ENCODE results near the gene DRD4. TPM values are rescaled to one million over a fixed set of nuclear protein-coding genes. Genes with fewer than 3 reads are reported as not detected.
A peak's percentile ranks its signal among the peaks of the same experiment; 100 is the strongest.

DRD4 gene
- total RNA-seq, 1 experiment from 2014 or later, result not detected

DNA sequence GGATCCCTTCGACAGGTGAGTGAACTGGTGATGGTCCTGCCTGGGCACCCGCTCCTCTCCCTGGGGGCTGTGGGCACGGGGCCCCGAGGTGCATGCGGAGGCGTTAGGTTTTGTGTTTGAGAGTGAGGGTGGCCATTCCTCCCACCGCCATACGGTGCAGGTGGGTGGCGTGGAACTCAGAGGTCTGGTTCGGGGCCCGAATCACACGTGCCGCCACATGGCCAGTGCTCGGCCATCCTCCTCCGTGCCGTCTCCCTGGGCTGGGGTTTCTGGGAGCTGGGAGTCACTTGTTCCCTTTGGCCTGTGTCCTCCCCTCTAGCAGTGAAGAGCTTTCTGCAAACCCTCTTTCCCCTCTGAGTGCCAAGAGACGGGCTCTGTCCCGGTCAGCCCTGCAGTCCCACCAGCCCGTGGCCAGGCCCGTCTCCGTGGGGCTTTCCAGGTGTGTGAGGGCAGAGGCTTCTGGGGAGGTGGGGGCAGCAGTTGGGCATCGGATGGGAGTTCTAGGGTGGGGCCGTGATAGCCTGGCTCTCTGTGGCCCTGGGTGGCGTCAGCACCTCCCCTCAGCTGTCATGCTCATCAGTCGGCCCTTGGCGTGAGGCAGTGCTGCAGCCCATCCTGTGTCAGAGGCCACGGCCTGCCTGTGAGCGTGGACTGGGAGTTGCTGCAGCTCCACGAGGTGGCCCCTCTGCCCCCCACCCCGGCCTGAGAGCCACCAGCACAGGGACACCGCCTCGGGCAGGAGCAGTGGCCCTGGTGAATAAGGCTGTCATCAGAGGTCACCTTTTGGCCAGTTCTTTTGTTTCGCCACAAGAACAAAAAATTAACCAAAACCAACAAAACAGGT, 31.6 kb upstream of the DRD4 start:
- Histone ChIP-seq H3K4me3 (no peak overlapping the region), H3K36me3 (peaks cover 84% of the 10 kb centered on the region), H3K4me1 (no peaks in the 10 kb centered on the region), H3K27me3 (no peaks in the 10 kb centered on the region), H3K9me3 (replicated peaks) (no peaks in the 10 kb centered on the region), H3K27ac (no peak overlapping the region)
- DNase-seq, result no peak

DNA sequence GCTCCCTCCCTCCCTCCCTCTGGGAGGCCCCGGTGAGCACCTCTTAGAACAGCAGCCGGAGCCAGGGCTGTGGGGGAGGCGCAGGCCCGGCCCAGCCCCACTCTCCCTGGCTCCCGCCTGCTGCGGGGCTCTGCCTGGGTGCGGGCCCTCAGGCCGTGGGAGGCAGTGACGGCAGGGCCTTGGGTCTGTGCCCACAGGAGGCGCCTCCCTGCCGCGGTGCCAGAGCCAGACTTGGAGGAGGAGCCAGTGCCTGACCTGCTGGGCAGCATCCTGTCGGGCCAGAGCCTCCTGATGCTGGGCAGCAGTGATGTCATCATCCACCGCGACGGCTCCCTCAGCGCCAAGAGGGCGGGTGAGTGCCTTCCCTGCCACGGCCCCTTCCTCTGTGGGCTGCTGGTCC, 30.8 kb upstream of the DRD4 start:
- H3K9me3 ChIP-seq (replicated peaks), result no peaks in the 10 kb centered on the region
- no peaks in the 10 kb centered on the region for H3K27me3 ChIP-seq
- peaks cover 84% of the 10 kb centered on the region for H3K36me3 ChIP-seq
- H3K27ac ChIP-seq, result no peak overlapping the region
- H3K4me3 ChIP-seq, result no peak overlapping the region
- DNase-seq, result no peak
- peaks cover 6% of the 10 kb centered on the region for H3K4me1 ChIP-seq

DNA sequence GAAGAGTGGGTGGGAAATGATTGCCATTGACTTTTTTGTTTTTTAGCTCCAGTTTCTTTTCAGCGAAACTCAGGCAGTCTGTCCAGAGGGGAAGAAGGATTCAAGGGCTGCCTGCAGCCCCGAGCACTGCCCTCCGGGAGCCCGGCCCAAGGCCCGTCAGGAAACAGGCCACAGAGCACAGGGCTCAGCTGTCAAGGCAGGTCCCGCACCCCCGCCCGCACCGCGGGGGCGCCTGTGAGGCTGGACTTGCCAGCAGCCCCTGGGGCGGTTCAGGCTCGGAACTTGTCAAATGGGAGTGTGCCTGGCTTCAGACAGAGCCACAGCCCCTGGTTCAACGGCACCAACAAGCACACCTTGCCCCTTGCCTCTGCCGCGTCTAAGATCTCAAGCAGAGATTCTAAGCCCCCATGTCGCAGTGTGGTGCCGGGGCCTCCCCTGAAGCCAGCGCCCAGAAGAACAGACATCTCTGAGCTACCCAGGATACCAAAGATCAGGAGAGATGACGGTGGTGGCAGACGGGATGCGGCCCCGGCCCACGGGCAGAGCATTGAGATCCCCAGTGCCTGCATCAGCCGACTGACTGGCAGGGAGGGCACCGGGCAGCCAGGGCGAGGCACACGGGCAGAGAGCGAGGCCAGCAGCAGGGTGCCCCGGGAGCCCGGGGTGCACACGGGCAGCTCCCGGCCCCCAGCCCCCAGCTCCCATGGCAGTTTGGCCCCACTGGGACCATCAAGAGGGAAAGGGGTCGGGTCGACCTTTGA, 29.9 kb upstream of the DRD4 start:
- H3K36me3 ChIP-seq, result peaks cover 82% of the 10 kb centered on the region
- H3K9me3 ChIP-seq (replicated peaks), result no peaks in the 10 kb centered on the region
- DNase-seq, result no peak
- H3K27ac ChIP-seq, result no peak overlapping the region
- H3K4me3 ChIP-seq, result no peak overlapping the region
- H3K27me3 ChIP-seq, result no peaks in the 10 kb centered on the region
- peaks cover 15% of the 10 kb centered on the region for H3K4me1 ChIP-seq

DNA sequence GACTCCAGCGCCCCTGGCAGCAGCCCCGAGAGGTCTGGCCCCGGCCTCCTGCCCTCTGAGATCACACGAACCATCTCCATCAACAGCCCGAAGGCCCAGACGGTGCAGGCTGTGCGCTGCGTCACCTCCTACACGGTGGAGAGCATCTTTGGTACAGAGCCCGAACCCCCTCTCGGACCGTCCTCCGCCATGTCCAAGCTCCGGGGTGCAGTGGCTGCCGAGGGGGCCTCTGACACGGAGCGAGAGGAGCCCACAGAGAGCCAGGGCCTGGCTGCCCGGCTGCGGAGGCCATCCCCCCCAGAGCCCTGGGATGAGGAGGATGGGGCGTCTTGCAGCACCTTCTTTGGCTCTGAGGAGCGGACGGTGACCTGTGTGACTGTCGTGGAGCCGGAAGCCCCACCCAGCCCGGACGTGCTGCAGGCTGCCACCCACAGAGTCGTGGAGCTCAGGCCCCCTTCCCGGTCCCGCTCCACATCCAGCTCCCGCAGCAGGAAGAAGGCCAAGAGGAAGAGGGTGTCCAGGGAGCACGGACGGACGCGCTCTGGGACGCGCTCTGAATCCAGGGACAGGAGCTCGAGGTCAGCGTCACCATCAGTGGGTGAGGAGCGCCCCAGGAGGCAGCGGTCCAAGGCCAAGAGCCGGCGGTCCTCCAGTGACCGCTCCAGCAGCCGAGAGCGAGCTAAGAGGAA, 29.0 kb upstream of the DRD4 start:
- no peak overlapping the region for H3K27ac ChIP-seq
- H3K36me3 ChIP-seq, result peaks cover 79% of the 10 kb centered on the region
- no peak overlapping the region for H3K4me3 ChIP-seq
- no peaks in the 10 kb centered on the region for H3K9me3 ChIP-seq (replicated peaks)
- H3K27me3 ChIP-seq, result no peaks in the 10 kb centered on the region
- peaks cover 24% of the 10 kb centered on the region for H3K4me1 ChIP-seq
- no peak for DNase-seq

DNA sequence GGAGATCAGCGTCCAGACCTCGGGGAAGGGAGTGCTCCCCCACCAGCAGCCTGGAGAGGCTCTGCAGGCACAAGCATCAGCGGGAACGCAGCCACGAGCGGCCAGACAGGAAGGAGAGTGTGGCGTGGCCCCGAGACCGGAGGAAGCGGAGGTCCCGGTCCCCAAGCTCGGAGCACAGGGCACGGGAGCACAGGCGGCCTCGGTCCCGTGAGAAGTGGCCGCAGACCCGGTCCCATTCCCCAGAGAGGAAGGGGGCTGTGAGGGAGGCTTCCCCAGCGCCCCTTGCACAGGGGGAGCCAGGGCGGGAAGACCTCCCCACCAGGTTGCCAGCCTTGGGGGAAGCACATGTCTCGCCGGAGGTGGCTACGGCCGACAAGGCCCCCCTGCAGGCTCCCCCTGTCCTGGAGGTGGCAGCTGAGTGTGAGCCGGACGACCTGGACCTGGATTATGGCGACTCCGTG, 28.2 kb upstream of the DRD4 start:
- no peaks in the 10 kb centered on the region for H3K9me3 ChIP-seq (replicated peaks)
- peaks cover 28% of the 10 kb centered on the region for H3K4me1 ChIP-seq
- no peak for DNase-seq
- no peak overlapping the region for H3K27ac ChIP-seq
- no peaks in the 10 kb centered on the region for H3K27me3 ChIP-seq
- H3K4me3 ChIP-seq, result no peak overlapping the region
- peaks cover 76% of the 10 kb centered on the region for H3K36me3 ChIP-seq

DNA sequence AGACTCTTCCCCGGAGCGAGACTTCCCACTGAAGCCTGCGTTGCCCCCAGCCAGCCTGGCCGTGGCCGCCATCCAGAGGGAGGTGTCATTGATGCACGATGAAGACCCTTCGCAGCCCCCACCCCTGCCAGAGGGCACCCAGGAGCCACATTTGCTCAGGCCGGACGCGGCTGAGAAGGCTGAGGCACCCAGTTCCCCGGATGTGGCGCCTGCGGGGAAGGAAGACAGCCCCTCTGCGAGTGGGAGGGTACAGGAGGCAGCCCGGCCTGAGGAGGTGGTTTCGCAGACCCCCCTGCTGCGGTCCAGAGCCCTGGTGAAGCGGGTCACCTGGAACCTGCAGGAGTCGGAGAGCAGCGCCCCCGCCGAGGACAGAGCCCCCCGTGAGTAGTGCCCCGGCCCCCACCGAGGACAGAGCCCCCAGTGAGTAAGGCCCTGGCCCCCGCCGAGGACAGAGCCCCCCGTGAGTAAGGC, 27.7 kb upstream of the DRD4 start:
- Histone ChIP-seq H3K36me3 (peaks cover 72% of the 10 kb centered on the region), H3K27ac (no peak overlapping the region), H3K27me3 (no peaks in the 10 kb centered on the region), H3K4me3 (no peak overlapping the region), H3K9me3 (replicated peaks) (no peaks in the 10 kb centered on the region), H3K4me1 (peaks cover 34% of the 10 kb centered on the region)
- no peak for DNase-seq

DNA sequence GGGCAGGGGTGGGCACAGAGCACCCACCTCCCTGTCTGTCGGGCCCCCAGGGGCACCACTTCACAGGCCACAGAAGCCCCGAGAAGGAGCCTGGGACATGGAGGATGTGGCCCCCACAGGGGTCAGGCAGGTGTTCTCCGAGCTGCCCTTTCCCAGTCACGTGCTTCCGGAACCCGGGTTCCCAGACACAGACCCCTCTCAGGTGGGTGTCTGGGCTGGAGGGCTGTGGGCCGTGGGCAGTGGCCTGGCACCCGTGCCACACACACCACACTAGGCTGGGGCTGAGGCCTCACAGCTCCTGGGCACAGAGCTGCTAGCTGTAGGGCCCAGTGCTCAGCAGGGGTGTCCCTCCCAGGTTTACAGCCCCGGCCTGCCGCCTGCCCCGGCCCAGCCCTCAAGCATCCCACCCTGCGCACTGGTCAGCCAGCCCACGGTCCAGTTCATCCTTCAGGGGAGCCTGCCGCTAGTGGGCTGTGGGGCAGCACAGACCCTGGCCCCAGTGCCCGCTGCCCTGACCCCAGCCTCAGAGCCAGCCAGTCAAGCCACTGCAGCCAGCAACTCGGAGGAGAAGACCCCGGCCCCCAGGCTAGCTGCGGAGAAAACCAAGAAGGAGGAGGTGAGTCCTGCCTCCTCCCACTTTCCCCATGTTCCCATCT, 26.8 kb upstream of the DRD4 start:
- no peaks in the 10 kb centered on the region for H3K27me3 ChIP-seq
- no peak overlapping the region for H3K27ac ChIP-seq
- no peaks in the 10 kb centered on the region for H3K9me3 ChIP-seq (replicated peaks)
- no peak overlapping the region for H3K4me3 ChIP-seq
- DNase-seq, result no peak
- peaks cover 34% of the 10 kb centered on the region for H3K4me1 ChIP-seq
- H3K36me3 ChIP-seq, result peaks cover 66% of the 10 kb centered on the region

DNA sequence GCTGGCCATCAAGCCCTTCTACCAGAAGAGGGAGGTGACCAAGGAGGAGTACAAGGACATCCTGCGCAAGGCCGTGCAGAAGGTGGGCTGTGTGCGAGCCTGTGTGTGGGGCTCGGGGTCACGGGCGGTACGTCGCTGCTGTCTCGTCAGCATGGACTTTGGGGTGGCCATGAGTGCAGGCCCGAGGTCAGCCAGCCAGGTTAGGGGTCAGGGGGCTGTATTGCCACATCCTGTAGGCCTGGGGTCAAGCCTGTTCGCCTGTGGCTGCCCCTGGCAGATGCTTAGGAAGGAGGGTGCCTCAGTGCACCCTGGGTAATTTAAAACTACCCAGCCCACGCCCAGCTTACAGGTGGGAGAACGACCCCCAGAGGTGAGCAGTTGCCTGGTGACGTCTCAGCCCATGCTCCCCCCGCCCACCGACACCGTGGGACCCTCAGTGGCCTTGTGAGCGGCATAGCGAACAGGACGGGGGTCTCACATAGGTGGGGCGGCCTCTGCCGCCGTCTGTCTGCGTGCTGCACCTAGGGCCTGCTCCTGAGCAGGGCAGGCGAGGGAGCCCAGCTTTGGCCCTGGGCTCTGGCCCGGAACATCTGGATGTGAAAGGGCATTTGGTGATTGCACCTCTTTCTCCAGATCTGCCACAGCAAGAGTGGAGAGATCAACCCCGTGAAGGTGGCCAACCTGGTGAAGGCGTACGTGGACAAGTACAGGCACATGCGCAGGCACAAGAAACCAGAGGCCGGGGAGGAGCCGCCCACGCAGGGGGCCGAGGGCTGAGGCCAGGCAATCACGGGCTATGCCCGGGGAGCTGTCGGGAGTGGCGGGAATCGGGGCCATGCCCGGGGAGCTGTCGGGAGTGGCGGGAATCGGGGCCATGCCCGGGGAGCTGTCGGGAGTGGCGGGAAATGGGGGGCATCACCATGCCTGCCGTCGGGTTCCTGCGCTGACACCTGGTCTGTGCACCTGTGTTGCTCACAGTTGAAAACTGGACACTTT, 25.8 kb upstream of the DRD4 start:
- H3K9me3 ChIP-seq (replicated peaks), result no peaks in the 10 kb centered on the region
- H3K4me1 ChIP-seq, result peaks cover 34% of the 10 kb centered on the region
- no peak overlapping the region; the same call in 1 of the 2 replicates for H3K27ac ChIP-seq
- peaks cover 55% of the 10 kb centered on the region for H3K36me3 ChIP-seq
- no peak overlapping the region for H3K4me3 ChIP-seq
- no peak for DNase-seq
- no peaks in the 10 kb centered on the region for H3K27me3 ChIP-seq

DNA sequence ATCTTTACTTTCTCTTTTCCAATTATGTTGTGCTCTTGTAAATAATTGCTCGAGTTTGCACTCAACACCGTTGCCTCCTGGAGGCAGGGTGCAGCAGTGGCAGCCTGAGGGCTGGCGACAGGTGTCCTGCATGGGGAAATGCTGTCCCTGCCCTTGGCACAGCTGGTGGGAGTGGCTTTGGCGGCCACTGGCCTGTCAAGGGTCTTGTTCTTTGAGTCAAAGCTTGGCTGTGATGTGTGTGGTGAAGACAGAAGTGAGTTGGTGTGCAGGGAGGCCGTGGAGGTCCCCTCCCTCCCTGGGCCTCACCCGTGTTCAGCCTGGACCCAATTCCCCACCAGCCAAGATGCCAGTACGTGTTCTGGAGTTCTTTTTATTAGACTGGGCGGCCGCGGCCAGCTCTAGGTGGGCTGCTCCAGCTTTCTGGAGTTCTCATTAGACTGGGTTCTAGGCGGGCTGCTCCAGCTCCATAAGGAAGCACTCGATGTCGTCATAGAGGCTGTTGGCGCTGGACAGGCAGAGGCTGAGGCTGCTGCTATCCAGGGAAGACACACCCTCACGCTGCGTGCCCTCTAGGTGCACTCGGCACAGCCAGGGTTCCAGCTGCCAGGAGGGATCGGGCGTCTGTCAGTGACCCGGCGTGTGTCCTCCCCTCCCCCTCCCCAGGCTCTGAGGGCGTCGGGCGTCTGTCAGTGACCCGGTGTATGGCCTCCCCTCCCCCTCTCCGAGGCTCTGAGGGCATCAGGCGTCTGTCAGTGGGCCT, 24.7 kb upstream of the DRD4 start:
- Histone ChIP-seq H3K9me3 (replicated peaks) (no peaks in the 10 kb centered on the region), H3K27me3 (no peaks in the 10 kb centered on the region), H3K27ac (peak overlapping the region; percentile 85), H3K4me1 (peaks cover 34% of the 10 kb centered on the region), H3K4me3 (no peak overlapping the region), H3K36me3 (peaks cover 46% of the 10 kb centered on the region)
- DNase-seq, result peak; percentile 92 to 95

DNA sequence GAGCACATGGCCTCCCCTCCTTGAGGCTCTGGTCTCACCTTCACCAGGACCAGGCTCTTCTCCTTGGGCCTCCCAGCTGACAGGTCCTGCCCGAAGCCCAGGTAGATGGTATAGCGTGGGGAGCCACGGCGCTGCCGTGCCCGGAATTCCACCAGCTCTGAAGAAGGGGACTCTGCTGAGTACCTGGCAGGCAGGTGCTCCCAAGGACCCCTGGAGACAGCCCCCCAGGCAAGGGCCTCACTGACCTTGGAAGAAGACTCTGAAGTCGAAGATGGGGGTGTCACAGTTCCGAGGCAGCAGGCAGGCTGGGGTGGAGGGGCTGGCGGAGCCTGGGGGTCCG, 24.1 kb upstream of the DRD4 start:
- peak overlapping the region; percentile 85 for H3K27ac ChIP-seq
- no peak overlapping the region for H3K4me3 ChIP-seq
- H3K36me3 ChIP-seq, result peaks cover 41% of the 10 kb centered on the region
- H3K9me3 ChIP-seq (replicated peaks), result no peaks in the 10 kb centered on the region
- peaks cover 34% of the 10 kb centered on the region for H3K4me1 ChIP-seq
- no peak for DNase-seq
- no peaks in the 10 kb centered on the region for H3K27me3 ChIP-seq

DNA sequence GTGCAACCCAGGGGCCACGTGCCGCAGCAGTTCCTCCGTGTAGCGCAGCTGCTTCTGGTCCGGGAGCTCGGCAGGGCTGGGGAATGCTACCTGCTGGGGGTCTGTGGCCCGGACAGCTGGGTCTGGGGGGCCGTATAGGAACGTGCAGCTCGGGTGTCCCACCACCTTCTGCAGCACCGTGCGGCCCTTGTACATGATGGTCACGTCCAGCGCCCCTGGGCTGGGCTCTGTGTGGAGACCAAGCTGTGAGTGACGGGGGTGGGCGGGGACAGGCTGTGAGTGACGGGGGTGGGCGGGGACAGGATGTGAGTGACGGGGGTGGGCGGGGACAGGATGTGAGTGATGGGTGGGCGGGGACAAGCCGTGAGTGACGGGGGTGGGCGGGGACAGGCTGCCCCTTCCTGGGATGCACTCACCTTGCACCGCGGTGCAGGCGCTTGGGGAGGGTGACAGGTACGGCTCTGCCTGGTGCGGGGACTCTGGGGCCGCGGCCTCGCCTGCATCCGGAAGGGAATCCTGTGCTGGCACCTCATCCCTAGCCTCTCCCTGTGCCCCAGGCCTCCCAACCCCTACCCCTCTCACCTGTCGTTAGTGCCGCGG, 23.6 kb upstream of the DRD4 start:
- H3K27ac ChIP-seq, result peak overlapping the region; percentile 85; the same call in 1 of the 2 replicates
- H3K27me3 ChIP-seq, result no peaks in the 10 kb centered on the region
- no peak for DNase-seq
- no peaks in the 10 kb centered on the region for H3K9me3 ChIP-seq (replicated peaks)
- no peak overlapping the region for H3K4me3 ChIP-seq
- peaks cover 35% of the 10 kb centered on the region for H3K36me3 ChIP-seq
- peaks cover 34% of the 10 kb centered on the region for H3K4me1 ChIP-seq

DNA sequence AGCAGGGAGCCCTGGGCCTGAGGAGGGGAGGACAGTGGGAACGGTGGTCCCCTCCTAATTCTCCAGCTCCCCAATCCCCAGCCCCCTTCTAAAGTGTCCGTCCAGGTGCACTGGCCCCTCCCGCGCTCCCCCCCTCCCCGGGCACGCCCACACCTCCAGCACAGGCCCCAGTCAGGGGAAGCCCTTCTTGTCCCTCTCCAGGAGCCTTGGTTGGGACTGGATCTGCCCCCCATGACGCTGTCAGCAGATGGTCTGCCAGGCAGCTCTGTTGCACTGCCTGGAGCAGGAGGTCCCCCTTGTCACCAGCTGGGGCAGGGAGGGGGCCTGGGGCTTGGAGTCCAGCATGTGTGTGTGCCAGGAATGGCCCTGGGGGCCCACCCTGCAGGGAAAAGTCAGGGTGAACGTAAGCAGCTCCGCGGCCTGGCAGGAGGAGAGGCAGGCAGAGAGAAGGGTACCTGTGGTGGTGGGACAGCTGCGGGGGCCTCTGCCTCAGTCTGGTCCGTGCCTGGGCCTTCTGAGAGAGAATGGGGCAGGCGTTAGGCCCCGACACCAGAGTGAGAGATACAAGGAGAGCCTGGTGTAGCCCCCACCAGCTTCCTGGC, 22.9 kb upstream of the DRD4 start:
- Histone ChIP-seq H3K9me3 (replicated peaks) (no peaks in the 10 kb centered on the region), H3K27me3 (no peaks in the 10 kb centered on the region), H3K4me3 (no peak overlapping the region), H3K27ac (no peak overlapping the region), H3K36me3 (peaks cover 29% of the 10 kb centered on the region), H3K4me1 (peaks cover 34% of the 10 kb centered on the region)
- no peak for DNase-seq

Data from SJCRH30 (cell line).